ENCODE data around the gene ZNF521.

ZNF521 gene

GRCh38 chr18:25055076-25055475 is 296.9 kb downstream of the ZNF521 start:
- Histone ChIP-seq H3K4me1 (ENCODE audit: control insufficient read depth, insufficient read depth, low read length) (no peaks in the 10 kb centered on the region), H3K36me3 (ENCODE audit: control insufficient read depth in 2 of 2, insufficient read depth in 2 of 2, low read length in 2 of 2) (no peaks in the 10 kb centered on the region), H3K27me3 (ENCODE audit: control insufficient read depth in 1 of 2, insufficient read depth in 2 of 2, low read length in 2 of 2) (no peaks in the 10 kb centered on the region), H3K27ac (ENCODE audit: low read length) (no peak overlapping the region), H3K4me3 (ENCODE audit: low read length in 2 of 2) (no peak overlapping the region), H3K9ac (ENCODE audit: low read length in 2 of 2) (no peak overlapping the region), H3K9me3 (ENCODE audit: control insufficient read depth in 2 of 2, low read length in 2 of 2) (no peaks in the 10 kb centered on the region)

- Histone ChIP-seq H3K9ac (ENCODE audit: low read length in 2 of 2) (no peak overlapping the region), H3K9me3 (ENCODE audit: control insufficient read depth in 2 of 2, low read length in 2 of 2) (no peaks in the 10 kb centered on the region), H3K36me3 (ENCODE audit: control insufficient read depth in 2 of 2, insufficient read depth in 2 of 2, low read length in 2 of 2) (no peaks in the 10 kb centered on the region), H3K27ac (ENCODE audit: low read length) (no peak overlapping the region), H3K4me3 (ENCODE audit: low read length in 2 of 2) (no peak overlapping the region), H3K4me1 (ENCODE audit: control insufficient read depth, insufficient read depth, low read length) (no peaks in the 10 kb centered on the region), H3K27me3 (ENCODE audit: control insufficient read depth in 1 of 2, insufficient read depth in 2 of 2, low read length in 2 of 2) (no peaks in the 10 kb centered on the region)
Measured at GRCh38 chr18:25053466-25053865, 298.5 kb downstream of the ZNF521 start.

GRCh38 chr18:25052511-25052921 is 299.4 kb downstream of the ZNF521 start:
- Histone ChIP-seq H3K4me1 (ENCODE audit: control insufficient read depth, insufficient read depth, low read length) (no peaks in the 10 kb centered on the region), H3K27ac (ENCODE audit: low read length) (no peak overlapping the region), H3K36me3 (ENCODE audit: control insufficient read depth in 2 of 2, insufficient read depth in 2 of 2, low read length in 2 of 2) (no peaks in the 10 kb centered on the region), H3K9ac (ENCODE audit: low read length in 2 of 2) (no peak overlapping the region), H3K4me3 (ENCODE audit: low read length in 2 of 2) (no peak overlapping the region), H3K9me3 (ENCODE audit: control insufficient read depth in 2 of 2, low read length in 2 of 2) (no peaks in the 10 kb centered on the region), H3K27me3 (ENCODE audit: control insufficient read depth in 1 of 2, insufficient read depth in 2 of 2, low read length in 2 of 2) (no peaks in the 10 kb centered on the region)

- no peaks in the 10 kb centered on the region for H3K27me3 ChIP-seq (ENCODE audit: control insufficient read depth in 1 of 2, insufficient read depth in 2 of 2, low read length in 2 of 2)
Measured at GRCh38 chr18:25050605-25051004, 301.4 kb downstream of the ZNF521 start.

GRCh38 chr18:25047983-25048382 is 304.0 kb downstream of the ZNF521 start:
- Histone ChIP-seq H3K27ac (ENCODE audit: low read length) (no peak overlapping the region), H3K4me1 (ENCODE audit: control insufficient read depth, insufficient read depth, low read length) (no peaks in the 10 kb centered on the region), H3K9me3 (ENCODE audit: control insufficient read depth in 2 of 2, low read length in 2 of 2) (peaks cover 0 to 2% of the 10 kb centered on the region in 2 donors), H3K27me3 (ENCODE audit: control insufficient read depth in 1 of 2, insufficient read depth in 2 of 2, low read length in 2 of 2) (no peaks in the 10 kb centered on the region), H3K4me3 (ENCODE audit: low read length in 2 of 2) (no peak overlapping the region), H3K36me3 (ENCODE audit: control insufficient read depth in 2 of 2, insufficient read depth in 2 of 2, low read length in 2 of 2) (no peaks in the 10 kb centered on the region), H3K9ac (ENCODE audit: low read length in 2 of 2) (no peak overlapping the region)

More at GRCh38 chr18:25050605-25051004, 301.4 kb downstream of the ZNF521 start:
- peaks cover 0 to 2% of the 10 kb centered on the region in 2 donors for H3K9me3 ChIP-seq (ENCODE audit: control insufficient read depth in 2 of 2, low read length in 2 of 2)
- no peak overlapping the region for H3K4me3 ChIP-seq (ENCODE audit: low read length in 2 of 2)
- H3K9ac ChIP-seq (ENCODE audit: low read length in 2 of 2): no peak overlapping the region
- no peaks in the 10 kb centered on the region for H3K4me1 ChIP-seq (ENCODE audit: control insufficient read depth, insufficient read depth, low read length)
- H3K27ac ChIP-seq (ENCODE audit: low read length): no peak overlapping the region
- H3K36me3 ChIP-seq (ENCODE audit: control insufficient read depth in 2 of 2, insufficient read depth in 2 of 2, low read length in 2 of 2): no peaks in the 10 kb centered on the region

GRCh38 chr18:25047421-25047820 is 304.5 kb downstream of the ZNF521 start:
- Histone ChIP-seq H3K36me3 (ENCODE audit: control insufficient read depth in 2 of 2, insufficient read depth in 2 of 2, low read length in 2 of 2) (no peaks in the 10 kb centered on the region), H3K4me1 (ENCODE audit: control insufficient read depth, insufficient read depth, low read length) (no peaks in the 10 kb centered on the region), H3K4me3 (ENCODE audit: low read length in 2 of 2) (no peak overlapping the region), H3K9me3 (ENCODE audit: control insufficient read depth in 2 of 2, low read length in 2 of 2) (peaks cover 0 to 2% of the 10 kb centered on the region in 2 donors), H3K27ac (ENCODE audit: low read length) (no peak overlapping the region), H3K9ac (ENCODE audit: low read length in 2 of 2) (no peak overlapping the region), H3K27me3 (ENCODE audit: control insufficient read depth in 1 of 2, insufficient read depth in 2 of 2, low read length in 2 of 2) (no peaks in the 10 kb centered on the region)

GRCh38 chr18:25044694-25045093 is 307.3 kb downstream of the ZNF521 start:
- Histone ChIP-seq H3K9me3 (ENCODE audit: control insufficient read depth in 2 of 2, low read length in 2 of 2) (peaks cover 0 to 2% of the 10 kb centered on the region in 2 donors), H3K4me3 (ENCODE audit: low read length in 2 of 2) (no peak overlapping the region), H3K36me3 (ENCODE audit: control insufficient read depth in 2 of 2, insufficient read depth in 2 of 2, low read length in 2 of 2) (no peaks in the 10 kb centered on the region), H3K9ac (ENCODE audit: low read length in 2 of 2) (no peak overlapping the region), H3K27me3 (ENCODE audit: control insufficient read depth in 1 of 2, insufficient read depth in 2 of 2, low read length in 2 of 2) (peaks cover 7 to 11% of the 10 kb centered on the region in 2 donors), H3K27ac (ENCODE audit: low read length) (no peak overlapping the region), H3K4me1 (ENCODE audit: control insufficient read depth, insufficient read depth, low read length) (no peaks in the 10 kb centered on the region)

GRCh38 chr18:25043104-25043503 is 308.9 kb downstream of the ZNF521 start:
- H3K4me3 ChIP-seq (ENCODE audit: low read length in 2 of 2): no peak overlapping the region
- no peak overlapping the region for H3K9ac ChIP-seq (ENCODE audit: low read length in 2 of 2)
- H3K36me3 ChIP-seq (ENCODE audit: control insufficient read depth in 2 of 2, insufficient read depth in 2 of 2, low read length in 2 of 2): no peaks in the 10 kb centered on the region
- peaks cover 0 to 2% of the 10 kb centered on the region in 2 donors for H3K9me3 ChIP-seq (ENCODE audit: control insufficient read depth in 2 of 2, low read length in 2 of 2)
- no peaks in the 10 kb centered on the region for H3K4me1 ChIP-seq (ENCODE audit: control insufficient read depth, insufficient read depth, low read length)
- no peak overlapping the region for H3K27ac ChIP-seq (ENCODE audit: low read length)
- peaks cover 8 to 11% of the 10 kb centered on the region in 2 donors for H3K27me3 ChIP-seq (ENCODE audit: control insufficient read depth in 1 of 2, insufficient read depth in 2 of 2, low read length in 2 of 2)

GRCh38 chr18:25042641-25043051 is 309.3 kb downstream of the ZNF521 start:
- no peak overlapping the region for H3K4me3 ChIP-seq (ENCODE audit: low read length in 2 of 2)
- no peaks in the 10 kb centered on the region for H3K36me3 ChIP-seq (ENCODE audit: control insufficient read depth in 2 of 2, insufficient read depth in 2 of 2, low read length in 2 of 2)
- no peak overlapping the region for H3K9ac ChIP-seq (ENCODE audit: low read length in 2 of 2)
- no peaks in the 10 kb centered on the region for H3K4me1 ChIP-seq (ENCODE audit: control insufficient read depth, insufficient read depth, low read length)
- peaks cover 0 to 2% of the 10 kb centered on the region in 2 donors for H3K9me3 ChIP-seq (ENCODE audit: control insufficient read depth in 2 of 2, low read length in 2 of 2)
- peaks cover 8 to 11% of the 10 kb centered on the region in 2 donors for H3K27me3 ChIP-seq (ENCODE audit: control insufficient read depth in 1 of 2, insufficient read depth in 2 of 2, low read length in 2 of 2)
- H3K27ac ChIP-seq (ENCODE audit: low read length): no peak overlapping the region

- Histone ChIP-seq H3K36me3 (ENCODE audit: control insufficient read depth in 2 of 2, insufficient read depth in 2 of 2, low read length in 2 of 2) (no peaks in the 10 kb centered on the region), H3K9ac (ENCODE audit: low read length in 2 of 2) (no peak overlapping the region), H3K9me3 (ENCODE audit: control insufficient read depth in 2 of 2, low read length in 2 of 2) (no peaks in the 10 kb centered on the region), H3K27me3 (ENCODE audit: control insufficient read depth in 1 of 2, insufficient read depth in 2 of 2, low read length in 2 of 2) (peaks cover 8 to 11% of the 10 kb centered on the region in 2 donors), H3K4me3 (ENCODE audit: low read length in 2 of 2) (no peak overlapping the region), H3K27ac (ENCODE audit: low read length) (no peak overlapping the region), H3K4me1 (ENCODE audit: control insufficient read depth, insufficient read depth, low read length) (no peaks in the 10 kb centered on the region)
Measured at GRCh38 chr18:25039781-25040180, 312.2 kb downstream of the ZNF521 start.

- Histone ChIP-seq H3K4me3 (ENCODE audit: low read length in 2 of 2) (no peak overlapping the region), H3K27me3 (ENCODE audit: control insufficient read depth in 1 of 2, insufficient read depth in 2 of 2, low read length in 2 of 2) (peaks cover 8 to 11% of the 10 kb centered on the region in 2 donors), H3K36me3 (ENCODE audit: control insufficient read depth in 2 of 2, insufficient read depth in 2 of 2, low read length in 2 of 2) (no peaks in the 10 kb centered on the region), H3K4me1 (ENCODE audit: control insufficient read depth, insufficient read depth, low read length) (no peaks in the 10 kb centered on the region), H3K9ac (ENCODE audit: low read length in 2 of 2) (no peak overlapping the region), H3K9me3 (ENCODE audit: control insufficient read depth in 2 of 2, low read length in 2 of 2) (no peaks in the 10 kb centered on the region), H3K27ac (ENCODE audit: low read length) (no peak overlapping the region)
Measured at GRCh38 chr18:25038261-25038660, 313.7 kb downstream of the ZNF521 start.
